ENCODE results near the gene METTL1. TPM values are rescaled to one million over a fixed set of nuclear protein-coding genes. Genes with fewer than 3 reads are reported as not detected.

METTL1 gene
- total and polyA plus RNA-seq, 2 donors from 2014 or later, result 23.4 to 69.4 TPM

- Histone ChIP-seq H3K4me3 (ENCODE audit: low read length in 3 of 3) (no peak overlapping the region), H3K9ac (ENCODE audit: low read length in 3 of 3) (no peak overlapping the region), H3K36me3 (ENCODE audit: control insufficient read depth in 2 of 3, insufficient read depth in 3 of 3, low read length in 3 of 3) (peaks cover 0 to 40% (median 26%) of the 10 kb centered on the region in 3 donors), H3K27ac (ENCODE audit: low read depth in 2 of 2, low read length in 2 of 2) (no peak overlapping the region), H3K4me1 (ENCODE audit: control insufficient read depth in 2 of 3, insufficient read depth in 2 of 3, low read depth in 1 of 3, low read length in 3 of 3) (peaks cover 0 to 2% (median 0%) of the 10 kb centered on the region in 3 donors), H3K9me3 (ENCODE audit: control insufficient read depth in 2 of 3, insufficient read depth in 1 of 3, low read length in 3 of 3) (no peaks in the 10 kb centered on the region), H3K27me3 (ENCODE audit: control insufficient read depth, insufficient read depth, low read length) (no peaks in the 10 kb centered on the region)
- DNase-seq (no peak), FAIRE-seq (no peak)
- intact Hi-C loops (cut with DNase I), result no loop called here
- TF ChIP-seq, protein P1, sequence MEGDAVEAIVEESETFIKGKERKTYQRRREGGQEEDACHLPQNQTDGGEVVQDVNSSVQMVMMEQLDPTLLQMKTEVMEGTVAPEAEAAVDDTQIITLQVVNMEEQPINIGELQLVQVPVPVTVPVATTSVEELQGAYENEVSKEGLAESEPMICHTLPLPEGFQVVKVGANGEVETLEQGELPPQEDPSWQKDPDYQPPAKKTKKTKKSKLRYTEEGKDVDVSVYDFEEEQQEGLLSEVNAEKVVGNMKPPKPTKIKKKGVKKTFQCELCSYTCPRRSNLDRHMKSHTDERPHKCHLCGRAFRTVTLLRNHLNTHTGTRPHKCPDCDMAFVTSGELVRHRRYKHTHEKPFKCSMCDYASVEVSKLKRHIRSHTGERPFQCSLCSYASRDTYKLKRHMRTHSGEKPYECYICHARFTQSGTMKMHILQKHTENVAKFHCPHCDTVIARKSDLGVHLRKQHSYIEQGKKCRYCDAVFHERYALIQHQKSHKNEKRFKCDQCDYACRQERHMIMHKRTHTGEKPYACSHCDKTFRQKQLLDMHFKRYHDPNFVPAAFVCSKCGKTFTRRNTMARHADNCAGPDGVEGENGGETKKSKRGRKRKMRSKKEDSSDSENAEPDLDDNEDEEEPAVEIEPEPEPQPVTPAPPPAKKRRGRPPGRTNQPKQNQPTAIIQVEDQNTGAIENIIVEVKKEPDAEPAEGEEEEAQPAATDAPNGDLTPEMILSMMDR (IDR thresholded peaks at IDR 0.05; ENCODE audit: borderline replicate concordance, extremely low read depth, insufficient read depth), result no peak
These were observed 51.0 kb downstream of the METTL1 start for GRCh38 chr12:57720606-57721595.

- no peak overlapping the region for H3K27ac ChIP-seq (ENCODE audit: low read depth in 2 of 2, low read length in 2 of 2)
- H3K36me3 ChIP-seq (ENCODE audit: control insufficient read depth in 2 of 3, insufficient read depth in 3 of 3, low read length in 3 of 3), result peaks cover 2 to 47% (median 28%) of the 10 kb centered on the region in 3 donors
- H3K4me3 ChIP-seq (ENCODE audit: low read length in 3 of 3), result no peak overlapping the region
- intact Hi-C loops (cut with DNase I), result no loop called here
- H3K9ac ChIP-seq (ENCODE audit: low read length in 3 of 3), result no peak overlapping the region
- no peaks in the 10 kb centered on the region for H3K27me3 ChIP-seq (ENCODE audit: control insufficient read depth, insufficient read depth, low read length)
- no peak for DNase-seq
- H3K4me1 ChIP-seq (ENCODE audit: control insufficient read depth in 2 of 3, insufficient read depth in 2 of 3, low read depth in 1 of 3, low read length in 3 of 3), result no peaks in the 10 kb centered on the region
- TF ChIP-seq, protein P1 (IDR thresholded peaks at IDR 0.05; ENCODE audit: borderline replicate concordance, extremely low read depth, insufficient read depth), result no peak
- FAIRE-seq, result no peak
- H3K9me3 ChIP-seq (ENCODE audit: control insufficient read depth in 2 of 3, insufficient read depth in 1 of 3, low read length in 3 of 3), result no peaks in the 10 kb centered on the region
These were observed 51.9 kb downstream of the METTL1 start for GRCh38 chr12:57719777-57720605.

DNA sequence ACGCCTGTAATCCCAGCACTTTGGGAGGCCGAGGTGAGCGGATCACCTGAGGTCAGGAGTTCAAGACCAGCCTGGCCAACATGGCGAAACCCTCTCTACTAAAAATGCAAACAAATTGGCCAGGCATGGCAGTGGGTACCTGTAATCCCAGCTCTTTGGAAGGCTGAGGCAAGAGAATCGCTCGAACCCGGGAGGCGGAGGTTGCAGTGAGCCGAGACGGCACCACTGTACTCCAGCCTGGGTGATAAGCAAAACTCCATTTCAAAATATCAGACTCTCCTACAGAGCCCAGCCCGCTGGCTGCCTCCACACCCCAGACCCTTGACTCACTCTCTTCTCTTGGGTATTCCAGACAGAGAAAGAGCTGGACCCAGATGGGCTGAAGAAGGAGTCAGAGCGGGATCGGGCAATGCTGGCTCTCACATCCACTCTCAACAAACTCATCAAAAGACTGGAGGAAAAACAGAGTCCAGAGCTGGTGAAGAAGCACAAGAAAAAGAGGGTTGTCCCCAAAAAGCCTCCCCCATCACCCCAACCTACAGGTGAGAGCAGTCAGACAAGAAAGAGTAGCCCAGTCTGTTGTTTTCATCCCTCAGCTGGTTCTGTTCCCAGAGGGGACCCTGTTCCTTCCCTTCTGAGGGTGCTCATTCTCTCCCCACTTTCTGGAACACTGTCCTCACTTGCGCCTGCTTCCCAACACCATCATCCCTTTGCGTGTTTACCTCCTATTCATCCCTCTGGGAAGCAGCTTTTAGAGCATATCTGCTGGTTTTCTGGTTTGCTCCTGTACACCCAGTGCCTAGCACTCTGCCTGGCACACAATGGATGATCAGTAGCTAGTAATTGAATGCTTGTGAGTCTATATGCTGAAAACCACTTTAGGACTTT, 53.0 kb downstream of the METTL1 start:
- no peaks in the 10 kb centered on the region for H3K9me3 ChIP-seq (ENCODE audit: control insufficient read depth in 2 of 3, insufficient read depth in 1 of 3, low read length in 3 of 3)
- FAIRE-seq (no peak), DNase-seq (no peak)
- TF ChIP-seq, protein P1 (IDR thresholded peaks at IDR 0.05; ENCODE audit: borderline replicate concordance, extremely low read depth, insufficient read depth), result no peak
- H3K4me3 ChIP-seq (ENCODE audit: low read length in 3 of 3), result no peak overlapping the region
- H3K27ac ChIP-seq (ENCODE audit: low read depth in 2 of 2, low read length in 2 of 2), result no peak overlapping the region
- intact Hi-C loops (cut with DNase I), result no loop called here
- no peaks in the 10 kb centered on the region for H3K4me1 ChIP-seq (ENCODE audit: control insufficient read depth in 2 of 3, insufficient read depth in 2 of 3, low read depth in 1 of 3, low read length in 3 of 3)
- H3K9ac ChIP-seq (ENCODE audit: low read length in 3 of 3), result no peak overlapping the region
- no peaks in the 10 kb centered on the region for H3K27me3 ChIP-seq (ENCODE audit: control insufficient read depth, insufficient read depth, low read length)
- H3K36me3 ChIP-seq (ENCODE audit: control insufficient read depth in 2 of 3, insufficient read depth in 3 of 3, low read length in 3 of 3), result peaks cover 2 to 47% (median 28%) of the 10 kb centered on the region in 3 donors

Small RNA genes within 50 kb of the gene (microRNA-seq; reads per million reads assigned to microRNA genes)
- gene MIR6759, result not detected

Other genes starting within 250 kb of the METTL1 start
- 118 TPM for gene MBD6, start 249.3 kb downstream of the METTL1 start, total RNA-seq
- gene MBD6, start 249.3 kb downstream of the METTL1 start, polyA plus RNA-seq (ENCODE audit: insufficient read depth, low read depth, low replicate concordance), result 38.4 TPM
- gene DCTN2, start 224.9 kb downstream of the METTL1 start, total RNA-seq, result 110 TPM
- gene DCTN2, start 224.9 kb downstream of the METTL1 start, polyA plus RNA-seq (ENCODE audit: insufficient read depth, low read depth, low replicate concordance), result 133 TPM
- 1.3 TPM for gene KIF5A, start 222.1 kb downstream of the METTL1 start, total RNA-seq
- gene KIF5A, start 222.1 kb downstream of the METTL1 start, polyA plus RNA-seq (ENCODE audit: insufficient read depth, low read depth, low replicate concordance), result 0.69 TPM
- 52.4 TPM for gene PIP4K2C, start 180.9 kb downstream of the METTL1 start, total RNA-seq
- 43.2 TPM for gene PIP4K2C, start 180.9 kb downstream of the METTL1 start, polyA plus RNA-seq (ENCODE audit: insufficient read depth, low read depth, low replicate concordance)
- gene DTX3, start 167.3 kb downstream of the METTL1 start, total RNA-seq, result 34.5 TPM
- gene DTX3, start 167.3 kb downstream of the METTL1 start, polyA plus RNA-seq (ENCODE audit: insufficient read depth, low read depth, low replicate concordance), result 41.2 TPM
- 15.0 TPM for gene ARHGEF25, start 160.7 kb downstream of the METTL1 start, total RNA-seq
- gene ARHGEF25, start 160.7 kb downstream of the METTL1 start, polyA plus RNA-seq (ENCODE audit: insufficient read depth, low read depth, low replicate concordance), result 10.9 TPM
- 2.0 TPM for gene B4GALNT1, start 138.9 kb downstream of the METTL1 start, total RNA-seq
- 1.6 TPM for gene B4GALNT1, start 138.9 kb downstream of the METTL1 start, polyA plus RNA-seq (ENCODE audit: insufficient read depth, low read depth, low replicate concordance)
- gene OS9, start 78.0 kb downstream of the METTL1 start, total RNA-seq, result 325 TPM
- gene OS9, start 78.0 kb downstream of the METTL1 start, polyA plus RNA-seq (ENCODE audit: insufficient read depth, low read depth, low replicate concordance), result 256 TPM
- gene AGAP2, start 33.4 kb downstream of the METTL1 start, total RNA-seq, result 3.7 TPM
- 0.13 TPM for gene AGAP2, start 33.4 kb downstream of the METTL1 start, polyA plus RNA-seq (ENCODE audit: insufficient read depth, low read depth, low replicate concordance)
- 53.3 TPM for gene TSPAN31, start 27.1 kb downstream of the METTL1 start, total RNA-seq
- gene TSPAN31, start 27.1 kb downstream of the METTL1 start, polyA plus RNA-seq (ENCODE audit: insufficient read depth, low read depth, low replicate concordance), result 60.1 TPM
- gene CDK4, start 19.8 kb downstream of the METTL1 start, total RNA-seq, result 69.1 TPM
- 118 TPM for gene CDK4, start 19.8 kb downstream of the METTL1 start, polyA plus RNA-seq (ENCODE audit: insufficient read depth, low read depth, low replicate concordance)
- 22.9 TPM for gene MARCHF9, start 17.0 kb downstream of the METTL1 start, total RNA-seq
- gene MARCHF9, start 17.0 kb downstream of the METTL1 start, polyA plus RNA-seq (ENCODE audit: insufficient read depth, low read depth, low replicate concordance), result 38.4 TPM
- gene CYP27B1, start 5.0 kb downstream of the METTL1 start, total RNA-seq, result 3.5 TPM
- gene CYP27B1, start 5.0 kb downstream of the METTL1 start, polyA plus RNA-seq (ENCODE audit: insufficient read depth, low read depth, low replicate concordance), result 33.4 TPM
- gene EEF1AKMT3, start 509 bp upstream of the METTL1 start, total RNA-seq, result 10.4 TPM
- 15.3 TPM for gene EEF1AKMT3, start 509 bp upstream of the METTL1 start, polyA plus RNA-seq (ENCODE audit: insufficient read depth, low read depth, low replicate concordance)
- gene TSFM, start 10.7 kb upstream of the METTL1 start, total RNA-seq, result 32.8 TPM
- gene TSFM, start 10.7 kb upstream of the METTL1 start, polyA plus RNA-seq (ENCODE audit: insufficient read depth, low read depth, low replicate concordance), result 84.6 TPM
- 7.7 TPM for gene AVIL, start 46.6 kb upstream of the METTL1 start, total RNA-seq
- 4.1 TPM for gene AVIL, start 46.6 kb upstream of the METTL1 start, polyA plus RNA-seq (ENCODE audit: insufficient read depth, low read depth, low replicate concordance)
- 198 TPM for gene CTDSP2, start 74.6 kb upstream of the METTL1 start, total RNA-seq
- gene CTDSP2, start 74.6 kb upstream of the METTL1 start, polyA plus RNA-seq (ENCODE audit: insufficient read depth, low read depth, low replicate concordance), result 46.0 TPM
- 3.7 TPM for gene ATP23, start 169.5 kb upstream of the METTL1 start, total RNA-seq
- gene ATP23, start 169.5 kb upstream of the METTL1 start, polyA plus RNA-seq (ENCODE audit: insufficient read depth, low read depth, low replicate concordance), result 13.1 TPM